ENCODE results near the gene GTF3C5.
"Not testable (repeated sequence)": the region's sequence is repeated elsewhere in the genome, so short reads cannot be mapped to it uniquely, and the experiment has no call there.

GRCh38 chr9:133068431-133068830 is 37.6 kb downstream of the GTF3C5 start:
- not testable (repeated sequence) for TF ChIP-seq CTCF, EZH2phosphoT487, EZH2 (IDR thresholded peaks at IDR 0.05)
